K562 (cell line): ENCODE data around the gene RBKS. TPM values are rescaled to one million over a fixed set of nuclear protein-coding genes. Genes with fewer than 3 reads are reported as not detected.

Experiments used
- CREB1 ChIP-seq, 2 experiments: sonication (generic) in 1 of 2; formaldehyde crosslinking in 1 of 2; IDR thresholded peaks; 2 replicates each; pipeline versions ENCODE4 v1.6.1 to v1.8.0; 2012 to 2022; ENCODE audit warnings: inconsistent platforms in 1 of 2, mild to moderate bottlenecking in 1 of 2, missing genetic modification reagents in 1 of 2, moderate library complexity in 1 of 2
- EP400 ChIP-seq: fragments of 450-650 bp; IDR thresholded peaks from 2 replicates; pipeline ENCODE4 v1.6.1; 2017; ENCODE audit warnings: antibody characterized with exemption, mild to moderate bottlenecking, moderate library complexity
- ERF ChIP-seq: fragments of 450-650 bp; formaldehyde crosslinking; IDR thresholded peaks from 2 replicates; pipeline ENCODE4 v1.4.0; 2020; ENCODE audit warnings: mild to moderate bottlenecking, mixed read lengths
- GTF2E2 ChIP-seq: fragments of 200-800 bp; sonication (Bioruptor generic); IDR thresholded peaks from 2 replicates; pipeline ENCODE4 v1.6.1; 2016; ENCODE audit warnings: missing genetic modification characterization, missing compliant biosample characterization
- HOXB6 ChIP-seq: fragments of 250-450 bp; sonication (Bioruptor Pico); IDR thresholded peaks from 2 replicates; pipeline ENCODE4 v1.5.1; 2022; ENCODE audit warnings: mild to moderate bottlenecking, borderline replicate concordance
- KDM1A ChIP-seq, 2 experiments: fragments of 450-650 bp; IDR thresholded peaks; 2 replicates each; pipeline ENCODE4 v1.6.1; 2016; ENCODE audit warnings: mild to moderate bottlenecking in 2 of 2
- MAFG ChIP-seq: fragments of 450-650 bp; conservative IDR thresholded peaks from 2 replicates; pipeline ENCODE4 v1.6.1; 2016; ENCODE audit warnings: missing genetic modification characterization, missing compliant biosample characterization
- MXD1 ChIP-seq: fragments of 250-450 bp; sonication (Bioruptor Pico); IDR thresholded peaks from 2 replicates; pipeline ENCODE4 v1.8.0; 2021; ENCODE audit warnings: borderline replicate concordance, mild to moderate bottlenecking, moderate library complexity; ENCODE audit not compliant: poor library complexity, severe bottlenecking
- NCOA1 ChIP-seq: fragments of 450-650 bp; IDR thresholded peaks from 2 replicates; pipeline ENCODE4 v1.6.1; 2016; ENCODE audit warnings: low read depth
- RBM15 ChIP-seq: fragments of 200-400 bp; formaldehyde crosslinking; IDR thresholded peaks from 2 replicates; pipeline ENCODE4 v1.6.1; 2018; ENCODE audit warnings: mild to moderate bottlenecking, low read length, moderate library complexity; ENCODE audit not compliant: insufficient read depth
- SNAPC5 ChIP-seq: fragments of 250-450 bp; sonication (Bioruptor Pico); IDR thresholded peaks from 2 replicates; pipeline ENCODE4 v1.8.0; 2021; ENCODE audit warnings: moderate library complexity, mild to moderate bottlenecking, inconsistent platforms
- SRSF3 ChIP-seq: fragments of 200-400 bp; formaldehyde crosslinking; IDR thresholded peaks from 2 replicates; pipeline ENCODE4 v1.6.1; 2016; ENCODE audit warnings: mild to moderate bottlenecking, low read length, moderate library complexity; ENCODE audit not compliant: insufficient read depth
- WHSC1 ChIP-seq: IDR thresholded peaks from one replicate; pipeline ENCODE4 v1.6.1; 2012; ENCODE audit warnings: low read length, control low read depth, inconsistent platforms
- ZNF707 ChIP-seq: fragments of 250-450 bp; sonication (Bioruptor Pico); conservative IDR thresholded peaks from 2 replicates; pipeline ENCODE4 v1.8.0; 2022; ENCODE audit warnings: inconsistent platforms, mild to moderate bottlenecking, moderate library complexity
- ZNF77 ChIP-seq: fragments of 250-450 bp; sonication (Bioruptor Pico); IDR thresholded peaks from 2 replicates; pipeline ENCODE4 v1.5.0; 2020
- polyA plus RNA-seq, 8 experiments: library from polyadenylated mRNA; depleted of rRNA in 4 of 8; stranded (reverse) in 5 of 8; unstranded in 3 of 8; fragments of >200 nt; fragmentation: Nextera tagmentation in 2 of 8; fragmentation: Illumina TruSeq in 1 of 8; extraction: Ambion mirVana in 2 of 8; extraction: Trizol in 1 of 8; gene quantifications; 2 replicates each; pipeline versions ENCODE4 v1.2.1 to v1.2.3, GENCODE V29; 2011 to 2014; ENCODE audit warnings: inconsistent platforms in 1 of 8, missing spikeins in 1 of 8
- total RNA-seq, 7 experiments: library from RNA; depleted of rRNA in 6 of 7; stranded (reverse); fragments of >200 nt in 6 of 7; fragmentation: Illumina TruSeq in 2 of 7; extraction: Trizol in 2 of 7; gene quantifications; 2 replicates each; pipeline versions ENCODE4 v1.2.1 to v1.2.3, GENCODE V29; 2011 to 2021; ENCODE audit warnings: low replicate concordance in 1 of 7
- TF ChIP-seq, protein P1 (sequence below), 2 experiments: fragments of 250-450 bp in 1 of 2; fragments of 450-650 bp in 1 of 2; sonication (Bioruptor Pico) in 1 of 2; IDR thresholded peaks; 2 replicates each; pipeline versions ENCODE4 v1.6.1 to v1.8.0; 2016 to 2021; ENCODE audit warnings: mild to moderate bottlenecking in 2 of 2, moderate library complexity in 2 of 2, missing compliant biosample characterization in 1 of 2, missing genetic modification characterization in 1 of 2
- TF ChIP-seq, protein P2 (sequence below): fragments of 200-800 bp; sonication (Bioruptor generic); IDR thresholded peaks from 2 replicates; pipeline ENCODE4 v1.6.1; 2017; ENCODE audit warnings: missing genetic modification characterization, missing compliant biosample characterization
- TF ChIP-seq, protein P3 (sequence below): sonication (generic); formaldehyde crosslinking; IDR thresholded peaks from 2 replicates; pipeline ENCODE4 v1.9.0; 2022; ENCODE audit warnings: mild to moderate bottlenecking, missing genetic modification reagents
- TF ChIP-seq, protein P4 (sequence below): fragments of 450-650 bp; IDR thresholded peaks from 2 replicates; pipeline ENCODE4 v1.6.1; 2018; ENCODE audit warnings: mild to moderate bottlenecking, low read depth; ENCODE audit not compliant: partially characterized antibody
- TF ChIP-seq, protein P5 (sequence below): sonication (generic); formaldehyde crosslinking; IDR thresholded peaks from 2 replicates; pipeline ENCODE4 v1.8.1; 2022; ENCODE audit warnings: missing genetic modification reagents

Gene RBKS
- total and polyA plus RNA-seq, 9 of the 15 experiments (the other 6 are each of a cell fraction or from before 2014, with no cell fraction given) = 0.06 to 0.39 (median 0.19) TPM

- TF ChIP-seq, protein P1, sequence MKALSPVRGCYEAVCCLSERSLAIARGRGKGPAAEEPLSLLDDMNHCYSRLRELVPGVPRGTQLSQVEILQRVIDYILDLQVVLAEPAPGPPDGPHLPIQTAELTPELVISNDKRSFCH (CRISPR knock-in tag; IDR thresholded peaks at IDR 0.05) = no peak
- TF ChIP-seq, protein P1 (tag; IDR thresholded peaks at IDR 0.05) = peak; percentile 38; the same call in 1 of the 2 replicates
- no peak for TF ChIP-seq WHSC1
- TF ChIP-seq, protein P2, sequence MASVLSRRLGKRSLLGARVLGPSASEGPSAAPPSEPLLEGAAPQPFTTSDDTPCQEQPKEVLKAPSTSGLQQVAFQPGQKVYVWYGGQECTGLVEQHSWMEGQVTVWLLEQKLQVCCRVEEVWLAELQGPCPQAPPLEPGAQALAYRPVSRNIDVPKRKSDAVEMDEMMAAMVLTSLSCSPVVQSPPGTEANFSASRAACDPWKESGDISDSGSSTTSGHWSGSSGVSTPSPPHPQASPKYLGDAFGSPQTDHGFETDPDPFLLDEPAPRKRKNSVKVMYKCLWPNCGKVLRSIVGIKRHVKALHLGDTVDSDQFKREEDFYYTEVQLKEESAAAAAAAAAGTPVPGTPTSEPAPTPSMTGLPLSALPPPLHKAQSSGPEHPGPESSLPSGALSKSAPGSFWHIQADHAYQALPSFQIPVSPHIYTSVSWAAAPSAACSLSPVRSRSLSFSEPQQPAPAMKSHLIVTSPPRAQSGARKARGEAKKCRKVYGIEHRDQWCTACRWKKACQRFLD (CRISPR knock-in tag) = peak; percentile 22
- TF ChIP-seq, protein P3, sequence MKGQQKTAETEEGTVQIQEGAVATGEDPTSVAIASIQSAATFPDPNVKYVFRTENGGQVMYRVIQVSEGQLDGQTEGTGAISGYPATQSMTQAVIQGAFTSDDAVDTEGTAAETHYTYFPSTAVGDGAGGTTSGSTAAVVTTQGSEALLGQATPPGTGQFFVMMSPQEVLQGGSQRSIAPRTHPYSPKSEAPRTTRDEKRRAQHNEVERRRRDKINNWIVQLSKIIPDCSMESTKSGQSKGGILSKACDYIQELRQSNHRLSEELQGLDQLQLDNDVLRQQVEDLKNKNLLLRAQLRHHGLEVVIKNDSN (CRISPR knock-in tag) = peak; percentile 70
- TF ChIP-seq ZNF77 = no peak
- no peak for TF ChIP-seq RBM15
- TF ChIP-seq KDM1A (IDR thresholded peaks at IDR 0.05) = peak in 1 of 2 experiments; percentile 54; a peak in 1 of 4 replicates
- no peak for TF ChIP-seq ZNF707
- TF ChIP-seq, protein P4, sequence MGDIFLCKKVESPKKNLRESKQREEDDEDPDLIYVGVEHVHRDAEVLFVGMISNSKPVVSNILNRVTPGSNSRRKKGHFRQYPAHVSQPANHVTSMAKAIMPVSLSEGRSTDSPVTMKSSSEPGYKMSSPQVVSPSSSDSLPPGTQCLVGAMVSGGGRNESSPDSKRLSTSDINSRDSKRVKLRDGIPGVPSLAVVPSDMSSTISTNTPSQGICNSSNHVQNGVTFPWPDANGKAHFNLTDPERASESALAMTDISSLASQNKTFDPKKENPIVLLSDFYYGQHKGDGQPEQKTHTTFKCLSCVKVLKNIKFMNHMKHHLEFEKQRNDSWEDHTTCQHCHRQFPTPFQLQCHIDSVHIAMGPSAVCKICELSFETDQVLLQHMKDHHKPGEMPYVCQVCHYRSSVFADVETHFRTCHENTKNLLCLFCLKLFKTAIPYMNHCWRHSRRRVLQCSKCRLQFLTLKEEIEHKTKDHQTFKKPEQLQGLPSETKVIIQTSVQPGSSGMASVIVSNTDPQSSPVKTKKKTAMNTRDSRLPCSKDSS = no peak
- peak; percentile 98 for TF ChIP-seq NCOA1
- no peak for TF ChIP-seq SNAPC5 (CRISPR knock-in tag)
- TF ChIP-seq, protein P5, sequence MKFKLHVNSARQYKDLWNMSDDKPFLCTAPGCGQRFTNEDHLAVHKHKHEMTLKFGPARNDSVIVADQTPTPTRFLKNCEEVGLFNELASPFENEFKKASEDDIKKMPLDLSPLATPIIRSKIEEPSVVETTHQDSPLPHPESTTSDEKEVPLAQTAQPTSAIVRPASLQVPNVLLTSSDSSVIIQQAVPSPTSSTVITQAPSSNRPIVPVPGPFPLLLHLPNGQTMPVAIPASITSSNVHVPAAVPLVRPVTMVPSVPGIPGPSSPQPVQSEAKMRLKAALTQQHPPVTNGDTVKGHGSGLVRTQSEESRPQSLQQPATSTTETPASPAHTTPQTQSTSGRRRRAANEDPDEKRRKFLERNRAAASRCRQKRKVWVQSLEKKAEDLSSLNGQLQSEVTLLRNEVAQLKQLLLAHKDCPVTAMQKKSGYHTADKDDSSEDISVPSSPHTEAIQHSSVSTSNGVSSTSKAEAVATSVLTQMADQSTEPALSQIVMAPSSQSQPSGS (CRISPR knock-in tag) = peak; percentile 53; the same call in 1 of the 2 replicates
- TF ChIP-seq CREB1 (IDR thresholded peaks at IDR 0.05) = peak; percentile 100
- TF ChIP-seq CREB1 (CRISPR knock-in tag; IDR thresholded peaks at IDR 0.05) = peak; percentile 98
- no peak for TF ChIP-seq HOXB6 (CRISPR knock-in tag)
- no peak for TF ChIP-seq MXD1 (CRISPR knock-in tag)
- TF ChIP-seq EP400 = peak; percentile 84
- TF ChIP-seq SRSF3 = no peak
- TF ChIP-seq GTF2E2 (tag) = no peak
- no peak for TF ChIP-seq ERF (CRISPR knock-in tag)
- TF ChIP-seq MAFG (tag) = peak; percentile 27; the same call in 1 of the 2 replicates
Measured at GRCh38 chr2:27890924-27891672, 911 bp upstream of the RBKS start (continued).
